GM18867 (cell line): Measurements from ENCODE around the gene MITF.

Experiments
- ATAC-seq: cut with Tn5 transposase; IDR thresholded peaks from one replicate; pipeline ENCODE4 v1.9.1; 2021; ENCODE audit warnings: mild to moderate bottlenecking, moderate library complexity; ENCODE audit not compliant: unreplicated experiment

Gene MITF

DNA sequence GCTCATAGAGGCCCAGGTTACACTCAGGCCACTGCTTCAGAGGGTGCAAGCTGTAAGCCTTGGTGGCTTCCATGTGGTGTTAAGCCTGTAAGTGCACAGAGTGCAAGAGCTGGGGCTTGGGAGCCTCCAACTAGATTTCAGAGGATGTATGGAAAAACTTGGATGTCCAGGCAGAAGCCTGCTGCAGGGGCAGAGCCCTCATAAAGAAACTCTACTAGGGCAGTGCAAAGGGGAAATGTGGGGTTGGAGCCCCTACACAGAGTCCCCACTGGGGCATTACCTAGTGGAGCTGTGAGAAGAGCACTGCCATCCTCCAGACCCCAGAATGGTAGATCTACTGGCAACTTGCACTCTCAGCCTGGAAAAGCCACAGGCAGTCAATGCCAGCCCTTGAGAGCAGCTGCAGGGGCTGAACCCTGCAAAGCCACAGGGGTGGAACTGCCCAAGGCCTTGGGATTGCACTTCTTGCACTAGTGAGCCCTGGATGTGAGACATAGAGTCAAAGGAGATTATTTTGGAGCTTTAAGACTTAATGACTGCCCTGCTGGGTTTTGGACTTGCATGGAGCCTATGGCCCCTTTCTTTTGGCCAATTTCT is 14.0 kb downstream of the MITF start:
- no peak for ATAC-seq

DNA sequence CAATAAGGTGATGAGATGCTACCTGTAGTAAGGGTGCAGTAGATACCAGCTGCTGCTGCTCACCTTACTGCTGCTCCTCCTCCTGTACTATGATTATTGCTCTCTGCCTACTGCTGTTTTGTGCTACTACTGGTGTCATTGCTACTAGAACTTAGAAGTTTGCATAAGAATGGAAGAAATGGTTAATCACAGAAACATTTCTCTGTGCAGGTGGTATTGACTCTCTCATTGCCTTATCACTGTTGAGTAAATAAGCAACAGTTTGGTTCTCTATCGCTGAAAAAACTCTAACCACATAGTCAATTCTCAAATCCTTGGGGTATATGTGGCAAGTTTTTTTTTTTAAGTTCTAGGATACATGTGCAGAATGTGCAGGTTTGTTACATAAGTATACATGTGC is 16.5 kb downstream of the MITF start:
- ATAC-seq = no peak

DNA sequence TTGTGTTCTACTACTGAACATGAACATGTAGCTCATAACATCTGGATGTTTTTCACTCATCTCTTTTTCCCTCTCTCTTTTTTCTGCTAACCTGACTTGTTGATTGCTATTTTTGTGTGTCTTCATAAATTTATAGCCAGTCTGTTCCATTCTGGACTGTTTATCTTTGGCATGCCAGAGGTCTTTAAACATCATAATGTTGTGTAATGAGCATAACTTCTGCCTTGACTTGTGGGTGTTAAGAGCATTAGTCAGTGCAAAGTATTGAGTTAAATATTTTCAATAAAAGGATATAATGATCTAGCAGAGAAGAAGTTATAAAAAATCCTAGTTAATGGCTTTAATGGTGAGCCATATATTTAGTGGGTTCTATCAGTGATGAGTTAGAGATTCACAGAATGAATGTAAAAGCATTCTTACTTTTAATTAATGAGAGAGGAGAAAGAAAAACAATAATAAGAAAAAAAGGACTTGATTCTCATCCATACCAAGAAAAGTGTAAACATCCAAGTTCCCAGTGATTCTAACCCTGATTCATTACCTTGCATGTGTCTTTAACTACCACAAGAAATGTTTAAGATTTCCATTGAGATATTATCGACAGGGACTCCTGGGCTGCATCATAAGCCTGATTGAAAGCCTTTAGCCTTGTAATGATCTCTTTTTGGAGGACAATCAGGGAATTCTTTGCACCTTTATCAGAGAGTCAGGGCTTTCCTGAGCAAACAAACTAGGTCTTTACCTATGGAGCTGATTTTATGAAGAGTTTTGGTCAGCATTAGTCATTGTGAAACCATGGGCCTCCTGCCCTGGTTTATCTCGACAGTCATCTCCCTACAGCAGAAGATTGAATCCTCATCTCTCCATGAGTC is 22.9 kb downstream of the MITF start:
- no peak for ATAC-seq

DNA sequence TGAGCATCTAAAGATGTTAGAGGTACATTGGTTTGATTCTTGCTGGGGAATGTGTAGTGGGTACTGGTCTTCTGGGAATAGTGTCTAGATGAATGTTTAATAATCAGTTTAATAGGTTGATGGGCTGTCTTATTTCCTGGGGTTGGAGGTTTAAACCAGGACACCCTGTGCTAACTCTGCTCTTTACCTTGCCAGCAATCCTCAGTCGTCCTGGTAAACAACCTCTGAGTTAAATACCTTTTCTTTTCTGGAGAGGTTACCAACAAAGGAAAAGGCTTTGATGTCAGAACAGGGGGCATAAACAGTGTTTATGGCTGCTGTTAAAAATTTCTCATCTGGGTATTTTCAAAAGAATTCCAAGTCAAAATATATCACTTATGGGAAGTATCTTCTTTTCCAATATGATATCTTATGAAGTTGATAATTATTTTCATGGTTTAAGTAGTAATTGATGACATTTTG is 23.5 kb downstream of the MITF start:
- ATAC-seq = no peak

DNA sequence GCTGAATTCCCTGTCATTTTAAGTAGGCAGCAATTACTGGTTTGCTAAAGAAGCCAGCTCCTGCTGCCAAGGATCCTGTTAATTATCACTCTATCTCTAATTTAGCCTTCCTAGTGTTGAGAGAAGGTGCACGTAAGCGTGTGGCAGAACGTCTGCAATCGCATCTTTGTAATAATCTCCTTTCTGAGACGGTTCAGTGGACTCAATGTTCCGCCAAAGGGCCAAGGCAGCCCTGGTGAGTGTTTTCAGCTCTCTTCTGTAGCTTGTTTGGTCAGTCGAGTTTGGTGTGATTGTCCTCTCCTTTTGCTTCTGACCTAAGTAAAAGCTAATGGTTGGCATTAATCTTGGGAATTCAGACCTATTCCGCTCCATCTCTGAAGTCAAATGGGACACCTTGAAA is 24.2 kb downstream of the MITF start:
- ATAC-seq = no peak

DNA sequence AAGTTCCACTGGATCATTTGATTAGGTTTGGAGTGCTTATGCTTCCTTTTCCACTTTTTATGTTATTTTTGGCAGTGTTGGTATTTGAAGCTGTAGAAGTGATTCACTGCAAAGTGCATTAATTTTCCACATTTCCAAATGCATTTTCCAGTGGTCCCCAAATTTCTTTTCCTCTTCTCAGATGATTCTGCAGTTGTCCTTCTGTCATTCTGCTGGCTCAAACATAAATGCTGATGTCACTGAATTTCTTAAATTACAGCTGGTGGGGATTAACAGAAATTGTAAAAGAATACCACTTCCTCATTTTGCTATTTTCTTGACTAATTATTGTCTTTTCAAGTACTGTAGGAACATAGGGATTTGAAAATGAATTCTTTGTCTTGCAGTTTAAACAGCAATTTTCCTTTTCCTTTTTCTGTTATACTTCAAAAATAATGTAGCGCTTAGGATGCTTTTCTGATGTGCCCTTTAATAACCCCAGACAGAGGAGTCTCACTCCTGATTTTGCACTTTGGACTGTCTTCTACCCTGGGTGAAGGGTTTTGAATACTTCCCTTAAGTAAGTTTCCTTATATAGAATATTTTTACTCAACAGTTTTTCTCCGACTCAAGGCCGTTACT is 25.0 kb downstream of the MITF start:
- ATAC-seq = peak; percentile 53

DNA sequence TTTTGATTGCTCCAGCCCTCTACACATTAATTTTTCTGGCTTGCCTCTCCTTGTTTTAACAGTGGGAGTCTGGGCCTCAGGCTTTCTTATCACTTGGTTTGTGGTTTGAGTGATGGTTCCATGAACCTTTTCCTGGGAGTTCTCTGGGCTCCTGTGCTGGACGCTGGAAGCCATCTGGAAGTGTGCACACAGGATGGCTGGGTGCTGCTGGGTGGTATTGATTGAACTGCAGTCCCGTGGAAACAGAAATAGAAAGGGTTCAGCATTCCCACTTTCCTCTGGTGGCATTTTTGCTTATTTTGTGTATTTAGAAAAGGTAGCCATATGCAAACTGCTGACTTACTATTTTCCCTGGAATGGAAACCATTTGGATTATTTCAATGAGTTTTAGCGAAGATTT is 25.6 kb downstream of the MITF start:
- no peak for ATAC-seq

DNA sequence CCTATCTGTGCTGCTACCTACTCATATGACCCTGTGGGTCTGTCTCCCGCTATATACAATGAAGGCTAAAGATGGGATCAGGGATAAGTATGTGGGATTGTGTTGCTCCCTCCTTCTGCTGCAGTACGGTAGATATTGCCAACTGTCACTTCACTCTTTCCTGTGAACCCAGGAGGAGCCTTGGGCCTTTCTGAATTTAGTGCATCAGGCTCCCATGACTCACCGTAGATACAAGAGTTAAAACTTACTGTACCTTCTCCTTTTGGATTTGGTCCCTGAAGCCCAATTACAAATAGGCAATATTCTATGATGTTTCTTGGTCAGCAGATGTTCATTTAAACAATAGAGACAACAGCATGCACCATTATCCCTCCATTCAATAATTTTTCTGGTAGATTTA is 27.4 kb downstream of the MITF start:
- no peak for ATAC-seq

DNA sequence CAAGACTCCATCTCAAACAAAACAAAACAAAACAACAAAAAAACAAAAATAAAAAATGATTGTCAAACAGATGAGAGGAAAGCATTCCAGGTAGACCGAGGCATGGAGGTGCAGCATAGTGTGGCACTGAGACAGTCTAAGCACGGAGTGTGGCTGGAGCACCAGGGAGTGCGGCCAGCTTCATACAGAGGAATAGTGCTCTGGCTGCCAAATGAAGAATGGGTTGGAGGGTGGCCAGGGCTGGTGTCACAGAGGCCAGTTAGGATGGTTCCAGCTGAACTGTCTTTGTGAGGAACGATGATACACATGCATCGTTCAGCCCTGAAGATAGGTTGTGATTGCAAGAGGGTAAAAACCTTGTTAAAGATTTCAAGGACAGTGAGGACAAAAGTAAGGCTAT is 28.3 kb downstream of the MITF start:
- ATAC-seq = no peak

DNA sequence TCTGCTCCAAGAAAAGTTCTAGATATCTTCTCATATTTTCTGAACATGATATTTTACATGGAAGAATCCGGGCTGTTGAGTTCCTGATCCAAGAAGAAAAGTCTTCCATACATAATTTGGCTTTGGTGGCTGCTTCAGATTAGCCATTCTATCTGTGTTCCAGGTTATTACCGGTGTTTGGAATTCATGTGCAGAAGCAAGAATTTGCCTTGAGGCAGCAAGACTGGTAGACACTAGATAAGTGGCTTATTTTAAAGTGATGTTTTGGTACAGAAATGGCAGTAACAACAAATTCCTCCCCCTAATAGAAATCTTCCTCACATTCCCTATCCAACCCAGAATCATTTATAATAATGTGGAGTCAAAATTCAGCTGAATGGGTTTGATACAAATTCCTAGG is 29.2 kb downstream of the MITF start:
- ATAC-seq = no peak

DNA sequence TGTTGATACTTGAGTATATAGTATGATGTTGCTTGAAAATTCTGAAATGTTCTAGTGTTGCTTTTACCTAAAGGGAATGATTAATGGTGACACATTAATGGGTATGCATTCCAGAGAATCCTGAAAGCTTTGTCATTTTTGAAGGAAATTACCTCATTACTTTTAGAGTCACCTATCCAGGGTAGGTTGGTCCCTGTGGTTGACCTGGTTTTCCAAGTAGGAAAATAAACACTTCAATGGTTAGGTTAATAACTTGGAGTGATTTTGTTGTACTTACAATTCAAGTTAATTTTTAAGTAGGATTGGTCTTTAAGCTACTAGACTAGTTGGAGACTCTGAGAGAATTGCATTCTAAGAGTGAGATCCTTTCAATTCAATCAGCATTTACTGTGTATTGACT is 31.0 kb downstream of the MITF start:
- no peak for ATAC-seq

DNA sequence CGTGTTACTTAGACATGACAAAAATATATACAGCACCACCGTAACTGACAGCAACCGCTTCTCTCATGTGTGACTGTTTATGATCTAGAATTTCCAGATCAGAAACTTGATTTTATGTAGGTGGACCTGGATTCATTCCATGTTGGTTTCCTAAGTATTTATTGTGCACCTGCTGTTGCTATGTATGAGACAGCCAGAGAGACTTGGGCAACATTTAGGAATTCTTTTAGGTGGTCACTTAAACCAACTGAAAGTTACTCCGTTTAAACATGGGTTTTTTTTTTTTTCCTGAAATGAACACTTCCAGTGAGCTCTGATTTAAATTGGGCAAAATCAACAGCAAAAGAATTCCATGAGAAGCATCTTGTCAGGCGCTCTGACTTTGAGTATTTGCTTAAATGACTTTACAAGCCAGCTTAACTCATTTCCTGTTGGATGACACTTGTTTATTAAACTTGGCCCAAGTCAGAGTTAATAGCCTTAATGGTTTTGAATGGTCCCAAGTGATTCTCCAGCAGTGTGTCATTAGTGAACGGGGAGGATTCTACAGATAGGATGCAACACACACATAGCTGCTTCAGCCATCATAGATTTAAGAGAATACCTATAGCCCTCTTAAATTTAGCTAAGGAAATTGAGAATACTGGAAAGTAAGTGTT is 31.8 kb downstream of the MITF start:
- no peak for ATAC-seq

DNA sequence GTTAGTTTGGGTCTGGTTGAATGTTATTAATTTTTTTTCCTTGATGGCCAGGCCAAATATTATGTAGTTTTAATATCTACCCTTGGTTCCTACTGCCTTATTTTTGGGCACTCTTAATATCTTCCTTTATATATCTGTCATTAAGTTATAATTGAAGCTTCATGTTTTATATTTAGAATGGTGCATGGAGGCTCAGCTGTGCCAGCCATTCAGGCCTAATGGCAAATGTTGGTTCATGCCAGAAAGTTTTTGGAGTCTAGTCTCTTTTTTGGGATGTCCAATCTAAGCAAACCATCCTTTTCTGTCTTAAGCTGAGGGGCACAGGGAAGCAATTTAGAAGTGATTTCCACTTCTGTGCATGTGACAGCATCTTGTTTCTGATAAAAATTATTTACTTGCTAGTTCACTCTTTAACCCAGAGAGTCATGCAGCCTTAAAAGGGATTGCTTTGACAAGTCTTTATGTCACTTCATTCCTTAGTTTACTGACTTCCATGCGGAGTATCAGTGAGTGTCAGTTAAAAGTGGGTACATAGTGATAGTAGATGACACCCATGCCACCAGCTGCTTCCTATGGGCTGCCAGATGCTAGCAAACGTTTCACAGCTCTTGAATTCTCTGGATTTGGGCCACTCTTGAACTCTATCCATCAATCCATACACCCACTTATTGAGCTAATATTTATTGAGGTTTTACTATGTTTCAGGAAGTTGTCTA is 33.0 kb downstream of the MITF start:
- ATAC-seq = no peak

DNA sequence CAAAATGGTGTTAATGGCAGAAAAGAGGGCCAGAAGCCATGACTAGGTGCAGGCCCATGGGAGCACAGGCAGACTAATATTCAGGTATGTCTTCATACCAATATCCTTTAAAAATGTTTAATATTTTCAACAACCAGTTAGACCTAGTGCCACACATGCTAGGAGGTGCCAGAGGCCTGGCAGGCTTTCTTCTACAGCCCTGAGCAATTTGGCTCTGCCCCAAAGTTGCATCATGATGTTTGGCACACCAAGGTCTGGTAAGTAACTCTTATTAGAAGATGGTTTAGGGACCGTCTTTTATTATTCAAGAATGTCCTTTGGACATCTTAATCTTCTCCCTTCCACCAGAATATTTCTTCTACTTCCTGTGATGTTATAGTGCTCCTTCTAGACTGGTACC is 34.8 kb downstream of the MITF start:
- ATAC-seq = no peak

DNA sequence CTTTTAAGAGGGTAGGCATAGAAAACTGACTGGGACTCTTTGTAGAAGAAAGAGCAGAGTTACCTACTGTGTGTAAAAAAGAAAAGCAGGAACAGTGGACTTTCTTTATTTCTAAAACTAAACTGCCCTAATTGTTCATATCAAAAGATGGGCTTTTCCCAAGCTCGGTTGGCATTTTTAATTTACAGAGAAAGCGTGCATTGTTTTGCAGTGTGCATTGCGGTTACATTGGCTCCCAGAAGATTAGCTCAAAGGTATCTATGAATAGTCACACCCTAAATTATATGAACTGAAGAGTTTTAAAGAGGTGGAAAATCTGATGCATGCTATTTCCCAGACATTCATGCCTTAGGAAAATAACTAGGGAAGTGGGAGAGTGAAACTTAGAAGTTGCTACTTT is 36.5 kb downstream of the MITF start:
- ATAC-seq = no peak

DNA sequence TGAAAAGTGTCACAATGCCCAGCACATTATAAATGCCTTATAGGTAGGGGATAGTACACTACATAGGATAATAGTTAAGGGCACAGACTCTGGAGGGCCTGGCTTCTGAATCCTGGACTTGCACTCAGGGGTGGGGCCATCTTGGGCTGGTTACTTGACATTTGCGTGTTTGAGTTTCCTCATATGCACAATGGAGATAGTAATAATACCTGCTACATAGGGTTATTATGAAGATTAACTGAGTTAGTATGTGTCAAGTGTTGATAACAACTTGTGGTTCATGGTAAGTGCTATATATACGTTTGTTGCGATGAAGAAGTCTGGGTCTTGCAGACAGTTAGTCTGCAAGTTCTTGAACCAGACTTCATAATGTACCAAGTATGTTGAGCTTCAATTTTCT is 37.0 kb downstream of the MITF start:
- ATAC-seq = no peak

DNA sequence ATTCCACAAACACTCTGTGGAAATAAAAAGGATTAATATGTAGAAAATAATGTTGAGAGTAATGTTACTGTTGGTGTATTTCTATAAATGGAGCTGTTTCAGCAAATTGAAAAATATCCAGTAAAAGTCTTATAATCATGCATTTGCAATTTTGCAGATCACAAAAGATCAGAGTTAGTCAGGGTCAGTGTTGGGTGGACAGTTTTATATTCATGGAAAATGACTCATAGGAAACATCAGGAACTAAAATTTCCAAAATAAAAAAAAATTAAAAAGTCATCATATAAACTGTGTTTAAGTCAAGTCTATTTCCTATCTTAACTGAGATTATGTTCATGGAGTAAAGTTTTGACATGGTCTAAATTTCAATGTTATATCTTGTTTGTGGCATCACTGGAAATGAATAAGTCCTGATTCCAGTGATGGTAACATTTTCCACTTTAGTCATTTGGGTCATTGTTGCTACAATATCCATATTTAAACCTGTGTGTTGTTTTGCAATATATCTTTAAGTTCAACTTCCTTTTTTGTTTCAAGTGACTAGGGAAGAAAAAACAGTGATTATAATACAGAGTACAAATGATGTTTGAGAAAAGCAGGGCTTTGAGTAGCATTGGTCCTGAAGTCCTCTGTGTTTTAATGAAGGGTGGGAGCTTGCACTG is 37.8 kb downstream of the MITF start:
- no peak for ATAC-seq

DNA sequence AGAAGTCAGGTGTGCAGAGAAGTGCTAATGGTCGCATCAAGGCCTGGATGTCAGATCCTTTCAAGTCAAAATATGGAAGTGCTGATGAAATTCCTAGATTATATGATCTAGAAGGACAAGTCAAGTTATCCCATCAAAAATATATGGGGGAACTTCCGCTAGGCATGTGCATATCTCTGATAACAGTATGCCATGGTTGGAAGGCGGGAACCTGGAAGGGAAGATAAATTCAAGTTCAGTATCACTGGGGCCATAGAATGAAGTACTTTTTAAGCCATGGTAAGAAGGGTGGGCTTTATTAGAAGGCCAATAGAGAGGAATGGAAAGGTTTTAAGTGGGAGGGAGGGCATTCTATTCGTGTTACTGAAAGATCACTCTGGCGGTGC is 38.3 kb downstream of the MITF start:
- ATAC-seq = no peak

DNA sequence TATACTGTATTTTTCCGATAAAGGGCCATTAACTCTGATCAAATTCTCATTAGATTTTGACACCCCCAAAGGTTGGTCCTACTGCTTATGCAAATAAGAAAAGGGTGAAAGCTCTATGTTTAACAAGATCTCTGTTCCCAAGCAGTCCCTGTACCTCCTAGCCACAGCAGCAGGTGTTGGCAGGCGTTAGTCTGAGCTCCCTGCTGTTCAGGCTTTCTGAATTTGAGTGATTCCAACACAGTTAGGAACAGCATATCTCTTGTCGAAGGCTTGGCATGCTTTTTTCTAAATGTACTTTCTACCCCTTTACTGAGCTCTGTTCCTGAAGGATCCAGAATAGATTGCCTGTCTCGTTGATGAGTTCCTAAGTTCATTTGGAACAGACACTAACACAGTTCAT is 42.3 kb downstream of the MITF start:
- no peak for ATAC-seq

DNA sequence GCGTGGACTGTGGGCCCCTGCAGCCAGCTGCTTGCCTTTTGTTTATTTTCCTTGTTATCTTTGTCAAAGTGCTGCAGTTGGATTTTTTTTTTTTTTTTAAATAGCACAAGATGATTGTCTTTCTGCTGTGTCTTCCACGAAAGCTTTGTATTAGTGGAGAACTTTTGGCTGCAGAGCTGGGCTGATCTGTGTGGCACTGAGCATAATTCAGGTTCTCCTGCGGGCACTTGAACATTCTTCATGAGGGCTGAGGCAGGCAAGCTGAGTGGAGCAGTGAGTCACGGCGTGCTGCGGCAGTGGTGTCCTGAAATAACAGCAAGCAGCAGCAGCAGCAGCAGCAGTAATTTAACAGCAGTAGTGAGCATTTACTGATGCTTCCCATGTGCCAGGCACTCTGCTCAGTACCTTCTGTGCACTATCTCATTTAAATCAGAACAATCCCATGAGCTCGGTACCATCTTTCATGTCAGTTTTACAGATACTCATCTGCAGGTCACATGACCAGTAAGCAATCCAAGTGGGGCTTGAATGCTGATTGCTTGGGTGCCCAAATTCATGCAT is 45.8 kb downstream of the MITF start:
- ATAC-seq = no peak
